ENCODE measurements around the gene SLC25A45. TPM values are rescaled to one million over a fixed set of nuclear protein-coding genes. Genes with fewer than 3 reads are reported as not detected.

The SLC25A45 gene
- total RNA-seq, 1 donor from 2014 or later: 12.3 TPM

Other genes with a start within 250 kb of the SLC25A45 start
- 232 and 238 TPM in 2 replicates for gene SYVN1, start 248.1 kb downstream of the SLC25A45 start, total RNA-seq
- gene SPDYC, start 212.4 kb downstream of the SLC25A45 start, total RNA-seq: not detected in 2 replicates
- 239 and 260 TPM in 2 replicates for gene CAPN1, start 200.7 kb downstream of the SLC25A45 start, total RNA-seq
- gene POLA2, start 120.7 kb downstream of the SLC25A45 start, total RNA-seq: 37.1 and 43.4 TPM in 2 replicates
- 0.18 and 0.83 TPM in 2 replicates for gene CDC42EP2, start 67.8 kb downstream of the SLC25A45 start, total RNA-seq
- gene DPF2, start 48.8 kb downstream of the SLC25A45 start, total RNA-seq: 88.3 and 89.6 TPM in 2 replicates
- 1.4 and 1.6 TPM in 2 replicates for gene TIGD3, start 27.9 kb downstream of the SLC25A45 start, total RNA-seq
- gene FRMD8, start 4.0 kb upstream of the SLC25A45 start, total RNA-seq: 68.6 and 70.6 TPM in 2 replicates
- gene NEAT1, start 40.2 kb upstream of the SLC25A45 start, total RNA-seq: 578 and 699 TPM in 2 replicates
- 12,540 and 18,961 TPM in 2 replicates for gene MALAT1, start 116.4 kb upstream of the SLC25A45 start, total RNA-seq
- 70.0 and 75.7 TPM in 2 replicates for gene SCYL1, start 142.4 kb upstream of the SLC25A45 start, total RNA-seq
- 25.0 and 25.3 TPM in 2 replicates for gene LTBP3, start 175.7 kb upstream of the SLC25A45 start, total RNA-seq
- gene ZNRD2, start 187.8 kb upstream of the SLC25A45 start, total RNA-seq: 40.9 and 41.0 TPM in 2 replicates
- 19.1 and 21.6 TPM in 2 replicates for gene FAM89B, start 189.9 kb upstream of the SLC25A45 start, total RNA-seq
- gene EHBP1L1, start 193.4 kb upstream of the SLC25A45 start, total RNA-seq: 143 and 163 TPM in 2 replicates
- 1.0 and 1.1 TPM in 2 replicates for gene KCNK7, start 213.2 kb upstream of the SLC25A45 start, total RNA-seq
- gene MAP3K11, start 231.6 kb upstream of the SLC25A45 start, total RNA-seq: 72.1 and 89.6 TPM in 2 replicates
- gene PCNX3, start 233.1 kb upstream of the SLC25A45 start, total RNA-seq: 45.3 and 51.4 TPM in 2 replicates